Thoracic aorta (tissue), 2 donors: ENCODE results near the gene RRP36. TPM values are rescaled to one million over a fixed set of nuclear protein-coding genes. Genes with fewer than 3 reads are reported as not detected.

Experiments used
- ATAC-seq: fragments of 150-250 bp; one replicate; pipeline ENCODE4 v1.8.0; 2017; ENCODE audit warnings: low read depth; ENCODE audit not compliant: insufficient number of reproducible peaks, low FRiP score
- DNase-seq: peaks from one replicate; pipeline ENCODE4 v3.0.0-alpha.2; 2020; ENCODE audit warnings: low spot score
- H3K27ac ChIP-seq, 2 donors: fragments of 200-600 bp; sonication (generic); 1 replicate in 1 of 2; 2 replicates in 1 of 2; pipeline ENCODE4 v1.5.1; 2016; ENCODE audit warnings: mild to moderate bottlenecking in 2 of 2, moderate library complexity in 2 of 2
- H3K27me3 ChIP-seq: fragments of 200-600 bp; sonication (generic); replicated peaks from 2 replicates; pipeline ENCODE4 v1.6.0; 2016; ENCODE audit warnings: mild to moderate bottlenecking; ENCODE audit not compliant: insufficient read depth
- H3K36me3 ChIP-seq: fragments of 200-600 bp; sonication (generic); one replicate; pipeline ENCODE4 v1.5.1; 2016
- H3K4me1 ChIP-seq, 2 donors: fragments of 200-600 bp; sonication (generic); 1 replicate in 1 of 2; 2 replicates in 1 of 2; pipeline versions ENCODE4 v1.5.1 to v1.6.0; 2016; ENCODE audit warnings: low read depth in 2 of 2, mild to moderate bottlenecking in 1 of 2; ENCODE audit not compliant: control insufficient read depth in 1 of 2
- H3K4me3 ChIP-seq: fragments of 200-600 bp; sonication (generic); 2 replicates; pipeline ENCODE4 v1.5.1; 2016; ENCODE audit warnings: mild to moderate bottlenecking
- H3K9me3 ChIP-seq: fragments of 200-600 bp; sonication (generic); 2 replicates; pipeline ENCODE4 v1.5.1; 2016
- total RNA-seq, 2 donors: library from RNA; depleted of rRNA; stranded (reverse); fragments of >200 nt; gene quantifications; one replicate each; pipeline versions ENCODE4 v1.1.0 to v1.2.3, GENCODE V29; 2016
- TF ChIP-seq, protein P1 (sequence below): fragments of 200-600 bp; sonication (generic); IDR thresholded peaks from one replicate; pipeline ENCODE4 v1.5.1; 2019; ENCODE audit warnings: antibody characterized with exemption

Gene RRP36
- total RNA-seq, 2 donors from 2014 or later, result 61.6 to 76.2 TPM

DNA sequence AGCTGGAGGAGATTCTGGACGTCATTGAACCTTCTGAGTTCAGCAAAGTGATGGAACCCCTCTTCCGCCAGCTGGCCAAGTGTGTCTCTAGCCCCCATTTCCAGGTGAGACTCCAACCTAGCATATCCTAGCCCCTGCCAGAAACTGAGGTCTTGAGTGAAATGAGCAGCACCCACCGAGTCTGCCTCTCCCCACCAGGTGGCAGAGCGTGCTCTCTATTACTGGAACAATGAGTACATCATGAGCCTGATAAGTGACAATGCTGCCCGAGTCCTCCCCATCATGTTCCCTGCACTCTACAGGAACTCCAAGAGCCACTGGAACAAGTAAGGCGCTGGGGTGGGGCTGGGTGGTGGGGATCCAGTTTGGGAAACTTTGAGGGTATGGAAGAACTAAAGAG, 12.3 kb upstream of the RRP36 start:
- Histone ChIP-seq H3K27ac (no peak overlapping the region), H3K4me1 (peaks cover 7 to 14% of the 10 kb centered on the region in 2 donors), H3K27me3 (no peaks in the 10 kb centered on the region), H3K36me3 (peaks cover 34% of the 10 kb centered on the region), H3K4me3 (no peak overlapping the region), H3K9me3 (no peaks in the 10 kb centered on the region)
- TF ChIP-seq, protein P1, sequence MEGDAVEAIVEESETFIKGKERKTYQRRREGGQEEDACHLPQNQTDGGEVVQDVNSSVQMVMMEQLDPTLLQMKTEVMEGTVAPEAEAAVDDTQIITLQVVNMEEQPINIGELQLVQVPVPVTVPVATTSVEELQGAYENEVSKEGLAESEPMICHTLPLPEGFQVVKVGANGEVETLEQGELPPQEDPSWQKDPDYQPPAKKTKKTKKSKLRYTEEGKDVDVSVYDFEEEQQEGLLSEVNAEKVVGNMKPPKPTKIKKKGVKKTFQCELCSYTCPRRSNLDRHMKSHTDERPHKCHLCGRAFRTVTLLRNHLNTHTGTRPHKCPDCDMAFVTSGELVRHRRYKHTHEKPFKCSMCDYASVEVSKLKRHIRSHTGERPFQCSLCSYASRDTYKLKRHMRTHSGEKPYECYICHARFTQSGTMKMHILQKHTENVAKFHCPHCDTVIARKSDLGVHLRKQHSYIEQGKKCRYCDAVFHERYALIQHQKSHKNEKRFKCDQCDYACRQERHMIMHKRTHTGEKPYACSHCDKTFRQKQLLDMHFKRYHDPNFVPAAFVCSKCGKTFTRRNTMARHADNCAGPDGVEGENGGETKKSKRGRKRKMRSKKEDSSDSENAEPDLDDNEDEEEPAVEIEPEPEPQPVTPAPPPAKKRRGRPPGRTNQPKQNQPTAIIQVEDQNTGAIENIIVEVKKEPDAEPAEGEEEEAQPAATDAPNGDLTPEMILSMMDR, result peak; percentile 26
- no peak for DNase-seq
- ATAC-seq, result no peak

DNA sequence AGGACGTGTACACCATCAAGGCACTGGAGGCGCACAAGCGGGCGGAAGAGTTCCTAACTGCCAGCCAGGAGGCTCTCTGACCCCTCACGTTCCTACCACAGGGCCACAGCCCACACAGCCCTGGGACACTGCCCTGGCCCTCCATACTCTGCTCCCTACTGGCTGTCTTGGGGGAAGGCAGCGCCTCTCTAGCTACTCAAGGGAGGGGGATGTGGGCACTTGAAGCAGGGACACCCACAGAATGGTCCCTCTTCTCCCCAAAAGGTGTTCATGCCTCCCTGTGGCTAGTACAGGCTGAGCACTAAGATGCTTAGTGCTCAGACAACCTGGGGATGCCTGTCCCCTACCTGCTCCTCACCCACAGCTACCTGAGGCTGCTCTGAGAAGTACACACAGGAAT, 10.2 kb upstream of the RRP36 start:
- H3K4me1 ChIP-seq, result peaks cover 23 to 30% of the 10 kb centered on the region in 2 donors
- DNase-seq (no peak), ATAC-seq (no peak)
- H3K27ac ChIP-seq, result no peak overlapping the region
- no peak overlapping the region for H3K4me3 ChIP-seq
- no peaks in the 10 kb centered on the region for H3K9me3 ChIP-seq
- peaks cover 34% of the 10 kb centered on the region for H3K36me3 ChIP-seq
- TF ChIP-seq, protein P1, result no peak
- no peaks in the 10 kb centered on the region for H3K27me3 ChIP-seq

DNA sequence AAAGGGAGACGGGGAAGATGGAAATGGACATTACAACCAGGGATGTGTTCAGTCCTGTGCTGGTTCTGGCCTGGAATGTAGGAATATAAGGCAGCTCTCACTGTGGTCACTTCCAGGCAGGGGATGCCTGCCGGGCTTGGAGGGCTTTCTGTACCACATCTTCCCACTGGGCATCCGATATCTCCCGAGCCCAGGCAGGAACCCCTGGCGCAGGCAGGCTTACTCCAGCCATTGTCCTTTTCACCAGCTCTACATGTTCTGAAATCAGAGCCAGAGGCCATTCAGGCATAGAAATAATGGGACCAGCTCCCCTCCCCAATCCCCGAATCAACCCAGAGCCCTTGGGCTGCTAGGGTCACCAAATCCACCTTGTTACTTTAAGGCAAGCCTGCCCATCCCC, 9.1 kb upstream of the RRP36 start:
- TF ChIP-seq, protein P1, result no peak
- peaks cover 30 to 42% of the 10 kb centered on the region in 2 donors for H3K4me1 ChIP-seq
- H3K27ac ChIP-seq, result peak overlapping the region in 1 of 2 donors; percentile 74

DNA sequence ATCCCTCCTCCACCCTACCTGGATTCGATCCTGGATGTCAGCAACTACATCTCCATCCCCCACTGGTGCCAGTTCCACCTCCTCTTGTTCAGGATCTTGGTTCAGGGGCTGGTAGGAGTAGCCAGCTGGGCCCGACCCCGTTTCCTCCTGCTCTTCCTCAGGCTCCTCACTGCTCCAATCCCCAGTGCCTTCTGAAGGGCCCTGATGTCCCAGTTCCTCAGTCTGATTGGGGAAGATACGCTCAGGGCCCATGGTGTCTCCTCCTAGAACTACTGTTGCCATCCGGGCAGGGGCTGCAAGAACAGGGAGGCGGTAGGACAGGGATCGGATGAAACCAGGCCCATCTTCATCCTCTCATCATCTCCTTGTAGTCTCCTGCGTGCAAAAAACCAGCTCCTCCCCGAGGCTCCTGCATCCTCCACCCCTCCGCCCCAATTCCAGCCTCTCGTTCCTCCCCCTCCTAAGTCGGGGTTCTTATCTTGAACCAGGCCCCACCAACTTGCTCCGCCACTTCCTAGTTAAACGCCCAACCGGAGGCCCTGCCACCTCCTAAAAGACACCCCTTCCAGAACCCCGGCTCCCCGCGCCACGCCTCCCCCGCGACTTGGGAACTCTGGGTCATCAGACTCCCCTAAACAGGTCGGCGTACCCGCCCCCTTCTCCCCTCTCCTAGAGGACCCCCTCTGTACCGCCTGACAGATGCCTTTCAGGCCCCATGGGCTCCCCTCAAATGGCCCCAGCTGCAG, 8.2 kb upstream of the RRP36 start:
- Histone ChIP-seq H3K36me3 (peaks cover 31% of the 10 kb centered on the region), H3K4me1 (peaks cover 30 to 46% of the 10 kb centered on the region in 2 donors), H3K9me3 (no peaks in the 10 kb centered on the region), H3K27ac (peak overlapping the region; percentile 61 to 74), H3K27me3 (no peaks in the 10 kb centered on the region), H3K4me3 (peak overlapping the region; percentile 97)
- TF ChIP-seq, protein P1, result no peak
- DNase-seq (no peak), ATAC-seq (no peak)

More for the DNA sequence above, 9.1 kb upstream of the RRP36 start:
- no peaks in the 10 kb centered on the region for H3K27me3 ChIP-seq
- no peaks in the 10 kb centered on the region for H3K9me3 ChIP-seq
- ATAC-seq (no peak), DNase-seq (no peak)
- no peak overlapping the region for H3K4me3 ChIP-seq
- H3K36me3 ChIP-seq, result peaks cover 24% of the 10 kb centered on the region

DNA sequence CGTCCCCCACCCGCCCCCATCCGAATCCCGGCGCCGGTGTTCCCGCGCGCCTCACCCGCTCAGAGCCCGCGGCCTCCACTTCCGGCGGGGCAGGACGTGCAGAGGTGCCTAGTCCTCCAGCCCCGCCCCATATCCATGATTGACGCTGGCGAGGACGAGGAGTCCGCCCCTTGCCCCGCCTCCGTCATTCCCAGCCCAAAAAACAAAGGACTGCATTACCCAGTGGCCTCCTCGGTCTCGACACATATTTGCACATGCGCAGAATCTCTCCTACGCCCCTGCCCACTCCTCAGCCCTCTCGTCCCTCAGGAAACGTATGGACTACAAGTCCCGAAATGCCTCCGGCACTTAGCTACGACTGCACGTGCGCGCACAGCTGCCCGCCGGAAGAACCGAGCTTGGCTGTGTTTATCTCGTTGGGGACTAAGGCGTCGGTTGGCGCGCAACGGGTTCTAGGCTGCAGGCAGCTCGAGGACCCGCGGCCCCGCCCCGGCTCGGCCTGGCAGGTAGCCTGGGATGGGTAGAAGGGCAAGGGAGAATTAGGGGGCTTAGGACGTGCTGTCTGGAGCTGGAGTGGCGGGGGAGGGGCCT, 7.5 kb upstream of the RRP36 start, which contains the start of the genes KLHDC3 and MEA1:
Gene KLHDC3 (plus strand): TSS at position 407 of the 591 bp plus-strand sequence. CDS start 2,944 bp downstream, outside the sequence.
Gene MEA1 (minus strand): TSS at position 104 of the 591 bp plus-strand sequence. CDS start 133 bp downstream, outside the sequence.
- Histone ChIP-seq H3K27ac (peak within 1 kb of the TSS; percentile 74), H3K4me1 (peaks cover 30 to 46% of the 10 kb centered on the region in 2 donors), H3K9me3 (no peaks in the 10 kb centered on the region), H3K36me3 (peaks cover 31% of the 10 kb centered on the region), H3K4me3 (peak within 1 kb of the TSS; percentile 97), H3K27me3 (no peaks in the 10 kb centered on the region)
- TF ChIP-seq, protein P1, result no peak
- ATAC-seq (peak; percentile 99), DNase-seq (peak; percentile 99)
